CD4-positive, alpha-beta T cell treated with Interleukin-17A for 4 hours (primary cell): Measurements from ENCODE around the gene CEP95.
A peak's percentile ranks its signal among the peaks of the same experiment; 100 is the strongest.

Experiments used
- DNase-seq: peaks from one replicate; pipeline ENCODE4 v3.0.0-alpha.2; 2020; ENCODE audit warnings: mixed read lengths

The CEP95 gene

GRCh38 chr17:64496786-64497564 lies 9.8 kb upstream of the CEP95 start, which contains the start of gene POLG2:
Gene POLG2, minus strand, starts transcription at chr17:64497054. Its CDS starts 86 bp downstream, at chr17:64496968.
- DNase-seq, result peak; percentile 98

GRCh38 chr17:64497565-64498035 lies 9.2 kb upstream of the CEP95 start:
- DNase-seq, result no peak

GRCh38 chr17:64498308-64499203 lies 8.2 kb upstream of the CEP95 start:
- DNase-seq, result no peak

GRCh38 chr17:64499805-64500486 lies 6.8 kb upstream of the CEP95 start:
- no peak for DNase-seq

GRCh38 chr17:64500487-64500859 lies 6.3 kb upstream of the CEP95 start:
- no peak for DNase-seq

- DNase-seq, result no peak
These were observed 5.7 kb upstream of the CEP95 start for GRCh38 chr17:64500862-64501765.

GRCh38 chr17:64502021-64502420 lies 4.8 kb upstream of the CEP95 start:
- DNase-seq, result no peak

- no peak for DNase-seq
These were observed 4.0 kb upstream of the CEP95 start for GRCh38 chr17:64502809-64503208.

GRCh38 chr17:64503341-64503740 lies 3.4 kb upstream of the CEP95 start:
- no peak for DNase-seq

GRCh38 chr17:64503821-64504768 lies 2.7 kb upstream of the CEP95 start:
- DNase-seq, result no peak

GRCh38 chr17:64504769-64505339 lies 1.9 kb upstream of the CEP95 start:
- DNase-seq, result no peak

GRCh38 chr17:64505340-64506200 lies 1.2 kb upstream of the CEP95 start:
- peak; percentile 91 for DNase-seq

GRCh38 chr17:64506201-64506575 lies 589 bp upstream of the CEP95 start, which contains the start of gene DDX5:
Gene DDX5, minus strand, starts transcription at chr17:64506289. Its CDS starts 170 bp downstream, at chr17:64506119.
- peak; percentile 98 for DNase-seq

- peak; percentile 34 for DNase-seq
These were observed 621 bp downstream of the CEP95 start for GRCh38 chr17:64507413-64507782.

GRCh38 chr17:64508683-64509082 lies 1.9 kb downstream of the CEP95 start:
- no peak for DNase-seq

- no peak for DNase-seq
These were observed 2.4 kb downstream of the CEP95 start for GRCh38 chr17:64509179-64509578.

GRCh38 chr17:64515419-64515818 lies 8.6 kb downstream of the CEP95 start:
- no peak for DNase-seq

- DNase-seq, result no peak
These were observed 9.1 kb downstream of the CEP95 start for GRCh38 chr17:64515829-64516228.

GRCh38 chr17:64519601-64520000 lies 12.8 kb downstream of the CEP95 start:
- DNase-seq, result no peak
